Ascending aorta (tissue), 2 donors: Measurements from ENCODE around the gene SCN5A. TPM values are rescaled to one million over a fixed set of nuclear protein-coding genes. Genes with fewer than 3 reads are reported as not detected.

ENCODE experiments used
- DNase-seq, 2 donors: peaks; one replicate each; pipeline ENCODE4 v3.0.0-alpha.2; 2019; ENCODE audit warnings: low spot score in 2 of 2
- H3K27ac ChIP-seq, 2 donors: fragments of 200-600 bp; sonication (generic); one replicate each; pipeline ENCODE4 v1.5.1; 2016 to 2017; ENCODE audit warnings: mild to moderate bottlenecking in 1 of 2
- H3K27me3 ChIP-seq: fragments of 200-600 bp; sonication (generic); one replicate; pipeline ENCODE4 v1.5.1; 2017
- H3K36me3 ChIP-seq, 2 donors: fragments of 200-600 bp; sonication (generic); one replicate each; pipeline ENCODE4 v1.5.1; 2016
- H3K4me1 ChIP-seq, 2 donors: fragments of 200-600 bp; sonication (generic); one replicate each; pipeline ENCODE4 v1.5.1; 2016 to 2017; ENCODE audit warnings: mild to moderate bottlenecking in 1 of 2
- H3K4me3 ChIP-seq, 2 donors: fragments of 200-600 bp; sonication (generic); one replicate each; pipeline ENCODE4 v1.5.1; 2016 to 2017; ENCODE audit warnings: mild to moderate bottlenecking in 1 of 2
- H3K9me3 ChIP-seq, 2 donors: fragments of 200-600 bp; sonication (generic); one replicate each; pipeline ENCODE4 v1.5.1; 2016
- intact Hi-C: fragments of 100-400 bp; cut with DNase I; formaldehyde crosslinking; loops from one replicate; pipeline ENCODE4 v1.15.1; 2023
- total RNA-seq: library from RNA; depleted of rRNA; stranded (reverse); fragments of >200 nt; gene quantifications from one replicate; pipeline ENCODE4 v1.1.0, GENCODE V29; 2016
- TF ChIP-seq, protein P1 (sequence below), 3 experiments: fragments of 200-600 bp in 2 of 3; fragments of 450-650 bp in 1 of 3; sonication (generic) in 2 of 3; IDR thresholded peaks; one replicate each; pipeline ENCODE4 v1.5.1; 2016 to 2019; ENCODE audit warnings: antibody characterized with exemption in 3 of 3, mild to moderate bottlenecking in 1 of 3, moderate library complexity in 1 of 3

SCN5A gene
- total RNA-seq, 1 donor from 2014 or later, result 2.7 TPM

DNA sequence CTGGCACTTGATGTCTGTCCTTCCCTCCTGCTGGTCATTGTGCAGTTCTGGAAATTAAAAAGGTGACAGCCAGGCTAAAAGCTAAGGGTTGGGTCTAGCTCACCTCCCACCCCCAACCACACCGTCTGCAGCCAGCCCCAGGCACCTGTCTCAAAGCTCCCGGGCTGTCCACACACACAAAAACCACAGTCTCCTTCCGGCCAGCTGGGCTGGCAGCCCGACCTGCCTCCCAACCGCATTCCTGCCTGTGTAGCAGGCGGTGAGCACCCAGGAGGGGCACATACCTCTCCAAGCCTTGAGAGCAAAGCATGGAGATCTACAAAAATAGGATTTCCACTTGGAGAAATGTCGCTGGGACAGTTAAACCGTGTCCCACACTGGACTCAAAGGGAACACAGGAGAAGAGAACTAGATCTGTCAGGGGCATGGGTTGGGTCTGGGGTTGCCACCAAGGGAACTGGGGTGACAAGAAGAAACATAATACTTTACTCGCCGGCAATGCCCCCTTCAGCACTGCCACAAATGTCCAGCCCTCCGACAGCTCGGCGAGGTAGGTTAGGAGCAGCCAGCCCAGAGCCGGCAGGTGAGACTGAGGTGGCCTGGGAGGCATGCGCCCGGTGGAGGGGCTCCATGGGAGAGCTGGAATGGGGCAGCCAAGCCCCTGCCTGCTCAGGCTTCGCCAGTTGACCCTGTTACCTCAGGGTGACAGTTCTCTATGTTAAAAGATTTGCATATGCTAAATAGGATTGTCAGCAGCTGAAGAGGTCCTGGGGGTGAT lies 101.1 kb downstream of the SCN5A start:
- no peak for DNase-seq
- H3K4me1 ChIP-seq, result no peaks in the 10 kb centered on the region
- intact Hi-C loops, result no loop called here
- TF ChIP-seq, protein P1, sequence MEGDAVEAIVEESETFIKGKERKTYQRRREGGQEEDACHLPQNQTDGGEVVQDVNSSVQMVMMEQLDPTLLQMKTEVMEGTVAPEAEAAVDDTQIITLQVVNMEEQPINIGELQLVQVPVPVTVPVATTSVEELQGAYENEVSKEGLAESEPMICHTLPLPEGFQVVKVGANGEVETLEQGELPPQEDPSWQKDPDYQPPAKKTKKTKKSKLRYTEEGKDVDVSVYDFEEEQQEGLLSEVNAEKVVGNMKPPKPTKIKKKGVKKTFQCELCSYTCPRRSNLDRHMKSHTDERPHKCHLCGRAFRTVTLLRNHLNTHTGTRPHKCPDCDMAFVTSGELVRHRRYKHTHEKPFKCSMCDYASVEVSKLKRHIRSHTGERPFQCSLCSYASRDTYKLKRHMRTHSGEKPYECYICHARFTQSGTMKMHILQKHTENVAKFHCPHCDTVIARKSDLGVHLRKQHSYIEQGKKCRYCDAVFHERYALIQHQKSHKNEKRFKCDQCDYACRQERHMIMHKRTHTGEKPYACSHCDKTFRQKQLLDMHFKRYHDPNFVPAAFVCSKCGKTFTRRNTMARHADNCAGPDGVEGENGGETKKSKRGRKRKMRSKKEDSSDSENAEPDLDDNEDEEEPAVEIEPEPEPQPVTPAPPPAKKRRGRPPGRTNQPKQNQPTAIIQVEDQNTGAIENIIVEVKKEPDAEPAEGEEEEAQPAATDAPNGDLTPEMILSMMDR (IDR thresholded peaks at IDR 0.05), result no peak
- H3K36me3 ChIP-seq, result no peaks in the 10 kb centered on the region
- H3K27ac ChIP-seq, result no peak overlapping the region
- no peak overlapping the region for H3K4me3 ChIP-seq
- H3K27me3 ChIP-seq, result no peaks in the 10 kb centered on the region
- H3K9me3 ChIP-seq, result no peaks in the 10 kb centered on the region

GRCh38 chr3:38545983-38546382 lies 103.5 kb downstream of the SCN5A start:
- H3K27ac ChIP-seq, result no peak overlapping the region
- no peaks in the 10 kb centered on the region for H3K9me3 ChIP-seq
- intact Hi-C loops, result no loop called here
- no peak overlapping the region for H3K4me3 ChIP-seq
- no peaks in the 10 kb centered on the region for H3K27me3 ChIP-seq
- H3K36me3 ChIP-seq, result no peaks in the 10 kb centered on the region
- no peaks in the 10 kb centered on the region for H3K4me1 ChIP-seq
- TF ChIP-seq, protein P1 (IDR thresholded peaks at IDR 0.05), result no peak
- DNase-seq, result peak in 1 of 2 donors; percentile 41

DNA sequence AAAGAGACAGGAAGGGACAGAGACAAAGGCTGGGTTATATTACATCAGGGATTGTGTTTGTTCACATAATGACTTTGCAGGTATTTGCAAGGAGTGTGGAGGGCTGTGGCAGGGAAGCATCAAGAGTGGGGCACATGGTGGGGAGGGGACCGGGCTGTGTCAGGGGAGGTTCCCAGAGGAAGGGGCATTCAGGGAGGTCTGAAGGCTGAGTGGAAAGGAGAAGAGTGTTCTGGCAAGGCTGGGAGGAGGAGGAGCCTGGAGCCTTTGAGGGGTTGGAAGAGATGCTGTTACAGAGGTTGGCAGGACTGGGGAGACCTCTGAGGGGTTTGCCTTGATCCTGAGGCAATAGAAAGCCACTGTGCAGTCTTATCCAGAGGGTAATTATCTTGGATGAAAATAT lies 103.9 kb downstream of the SCN5A start:
- H3K27me3 ChIP-seq, result no peaks in the 10 kb centered on the region
- no peaks in the 10 kb centered on the region for H3K9me3 ChIP-seq
- TF ChIP-seq, protein P1 (IDR thresholded peaks at IDR 0.05), result no peak
- intact Hi-C loops, result no loop called here
- DNase-seq, result no peak
- no peak overlapping the region for H3K4me3 ChIP-seq
- no peaks in the 10 kb centered on the region for H3K4me1 ChIP-seq
- no peaks in the 10 kb centered on the region for H3K36me3 ChIP-seq
- no peak overlapping the region for H3K27ac ChIP-seq

GRCh38 chr3:38544926-38545325 lies 104.6 kb downstream of the SCN5A start:
- TF ChIP-seq, protein P1 (IDR thresholded peaks at IDR 0.05), result no peak
- intact Hi-C loops, result no loop called here
- DNase-seq, result peak in 1 of 2 donors; percentile 40
- Histone ChIP-seq H3K9me3 (no peaks in the 10 kb centered on the region), H3K36me3 (no peaks in the 10 kb centered on the region), H3K27me3 (no peaks in the 10 kb centered on the region), H3K4me1 (no peaks in the 10 kb centered on the region), H3K4me3 (no peak overlapping the region), H3K27ac (no peak overlapping the region)

GRCh38 chr3:38543586-38543985 lies 105.9 kb downstream of the SCN5A start:
- Histone ChIP-seq H3K36me3 (no peaks in the 10 kb centered on the region), H3K9me3 (no peaks in the 10 kb centered on the region), H3K27ac (no peak overlapping the region), H3K4me1 (no peaks in the 10 kb centered on the region), H3K4me3 (no peak overlapping the region), H3K27me3 (no peaks in the 10 kb centered on the region)
- TF ChIP-seq, protein P1 (IDR thresholded peaks at IDR 0.05), result no peak
- intact Hi-C loops, result no loop called here
- peak in 1 of 2 donors; percentile 37 for DNase-seq
